HG02798 (cell line): Measurements from ENCODE around the gene ASB4.
"Not testable (repeated sequence)": the region's sequence is repeated elsewhere in the genome, so short reads cannot be mapped to it uniquely, and the experiment has no call there.

ENCODE experiments used
- ATAC-seq: cut with Tn5 transposase; IDR thresholded peaks from one replicate; pipeline ENCODE4 v1.9.1; 2021; ENCODE audit warnings: mild to moderate bottlenecking; ENCODE audit not compliant: unreplicated experiment, poor library complexity

ASB4 gene

DNA sequence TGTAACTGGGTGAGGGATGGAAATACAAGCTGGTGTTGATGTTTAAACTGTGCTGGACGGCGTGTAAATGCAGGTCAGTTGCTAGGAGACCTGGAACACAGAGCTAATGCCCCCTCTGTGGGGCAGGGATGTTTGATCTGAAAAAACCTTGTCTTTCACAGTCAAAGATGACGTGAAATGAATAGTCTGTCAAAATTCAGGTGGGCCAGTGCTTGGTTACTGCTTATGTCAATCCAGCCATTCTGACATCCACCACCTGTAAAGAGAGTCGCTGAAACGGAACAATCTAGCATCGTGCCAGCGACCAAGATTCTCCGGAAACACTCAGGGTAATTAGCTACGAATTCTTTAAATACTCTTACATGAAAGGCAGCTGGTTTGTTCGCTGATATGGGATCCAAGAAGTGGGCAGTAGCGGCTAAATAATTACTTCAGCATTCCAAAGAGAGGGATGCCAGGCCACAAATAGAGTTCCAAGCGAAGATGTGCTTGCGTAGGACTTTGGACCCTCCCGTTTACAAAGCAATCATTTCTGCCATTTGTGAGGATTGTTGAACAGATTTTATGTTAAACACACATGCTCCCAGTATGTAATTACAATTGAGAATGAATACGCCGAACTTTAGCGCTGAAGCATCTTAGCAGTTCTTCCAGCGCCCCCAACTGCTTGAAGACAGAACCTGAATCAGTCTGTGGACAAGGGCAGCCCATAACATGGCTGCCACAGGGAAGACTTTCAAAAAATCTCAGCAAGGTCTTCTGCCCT, 7.3 kb upstream of the ASB4 start:
- no peak for ATAC-seq

DNA sequence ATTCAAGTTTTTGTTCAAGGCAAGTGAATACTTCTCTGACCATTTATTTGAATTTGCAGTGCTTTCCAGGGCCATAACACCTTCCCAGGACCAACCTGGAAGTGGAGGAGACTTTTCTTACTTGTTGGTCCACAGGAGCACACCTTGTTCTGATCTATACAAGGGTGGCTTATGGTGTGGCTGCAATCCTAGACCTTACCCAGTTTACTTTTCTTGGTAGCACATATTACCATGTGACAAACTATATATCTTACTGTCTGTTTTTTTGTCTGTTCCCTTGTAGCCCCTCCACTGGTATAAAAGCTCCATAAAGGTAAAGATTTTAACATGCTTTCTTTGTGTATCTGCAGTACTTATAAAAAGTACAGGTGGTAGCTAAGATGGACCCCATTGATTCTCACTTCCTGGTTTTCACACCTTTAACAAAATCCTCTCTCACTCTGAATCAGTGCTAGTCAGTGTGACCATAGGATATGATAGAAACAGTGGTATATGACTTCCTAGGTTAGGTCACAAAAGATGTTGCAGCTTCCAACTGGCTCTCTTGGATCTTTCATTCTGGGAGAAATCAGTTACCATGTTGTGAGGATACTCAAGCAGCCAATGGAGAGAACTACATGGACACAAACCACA, 5.6 kb upstream of the ASB4 start:
- peak; percentile 61 for ATAC-seq

DNA sequence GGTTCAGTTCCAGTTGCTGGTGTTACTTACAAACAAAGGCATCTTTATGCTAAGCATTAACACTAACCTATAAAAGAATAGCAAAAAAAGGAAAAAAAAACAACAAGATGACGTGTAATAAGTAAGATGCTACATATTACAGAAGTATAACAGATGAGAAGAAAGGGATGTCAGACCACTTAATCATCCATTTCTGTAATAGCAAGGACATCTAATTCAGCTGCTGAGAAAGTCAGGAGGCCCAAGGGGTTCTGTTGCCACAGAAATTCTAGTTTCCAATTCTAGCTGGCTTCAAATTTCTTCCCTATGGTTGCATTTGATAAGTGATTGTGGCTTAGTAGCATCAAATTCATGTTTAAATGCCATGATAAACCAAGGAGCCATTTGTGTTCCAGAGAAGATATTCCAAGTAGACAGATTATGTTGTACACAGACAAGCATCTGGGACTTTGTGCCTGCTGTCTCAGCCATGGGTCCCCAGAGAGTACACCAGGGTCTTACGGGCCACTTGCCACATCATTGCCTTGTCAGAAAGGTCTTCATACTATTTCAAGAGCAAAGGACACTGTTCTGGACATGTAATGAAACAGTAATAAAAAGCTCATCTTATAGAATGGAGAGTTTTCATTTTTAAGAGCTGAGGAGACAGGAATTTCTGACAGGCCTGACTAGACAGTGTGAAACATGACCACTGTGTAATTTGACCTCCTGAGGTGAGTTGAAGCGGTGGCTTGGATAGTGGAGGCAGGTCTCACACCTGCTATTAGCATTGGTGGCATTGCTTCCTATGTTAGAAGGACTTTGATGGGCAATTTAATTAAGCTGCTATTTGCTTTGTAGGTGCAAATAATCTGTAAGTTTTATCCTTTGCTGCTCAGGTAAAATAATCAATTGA, 4.2 kb upstream of the ASB4 start:
- ATAC-seq = no peak

DNA sequence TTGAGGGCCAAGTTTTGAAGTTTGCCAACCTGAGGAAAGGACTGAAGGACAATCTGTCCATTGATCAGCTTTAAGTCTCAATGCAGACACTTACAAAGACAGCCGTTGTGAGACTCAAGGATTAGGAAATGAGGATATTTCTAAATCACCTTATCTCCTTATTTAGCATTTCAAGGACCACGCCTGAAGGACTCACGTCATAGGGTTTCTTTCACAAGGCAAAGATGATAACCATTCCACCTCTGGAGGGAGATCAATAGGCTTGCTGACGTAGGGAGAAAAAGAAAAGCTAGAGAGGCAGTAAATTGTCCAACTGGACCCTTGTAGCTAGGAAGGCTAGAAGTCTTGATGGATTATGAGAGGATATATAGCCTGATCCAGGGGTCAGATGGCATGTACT, 3.3 kb upstream of the ASB4 start:
- no peak for ATAC-seq

DNA sequence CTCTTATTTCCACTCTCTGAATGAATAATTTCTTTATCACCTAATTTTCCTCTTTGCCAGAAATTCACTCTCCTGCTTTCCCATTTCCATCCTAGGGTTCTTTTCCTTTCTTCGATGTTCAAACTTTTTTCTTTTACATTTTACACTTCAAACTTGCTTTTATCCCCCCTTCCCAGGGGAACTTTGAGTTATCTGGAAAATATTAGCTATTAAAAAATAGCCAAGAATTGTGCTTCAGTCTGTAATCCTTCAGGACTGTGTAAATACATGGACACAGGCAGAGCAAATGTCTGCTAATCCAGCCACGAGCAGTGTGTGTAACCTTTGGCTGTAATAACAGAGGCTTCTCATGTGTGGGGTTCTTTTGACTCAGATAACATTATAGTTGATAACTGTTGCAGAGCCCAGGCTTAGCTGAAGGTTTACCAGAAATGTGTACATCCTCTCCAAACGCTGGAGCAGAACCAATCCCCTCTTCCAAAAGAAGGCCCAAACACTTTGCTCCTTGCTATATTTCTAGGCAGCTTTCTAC, 4.6 kb downstream of the ASB4 start:
- no peak for ATAC-seq

DNA sequence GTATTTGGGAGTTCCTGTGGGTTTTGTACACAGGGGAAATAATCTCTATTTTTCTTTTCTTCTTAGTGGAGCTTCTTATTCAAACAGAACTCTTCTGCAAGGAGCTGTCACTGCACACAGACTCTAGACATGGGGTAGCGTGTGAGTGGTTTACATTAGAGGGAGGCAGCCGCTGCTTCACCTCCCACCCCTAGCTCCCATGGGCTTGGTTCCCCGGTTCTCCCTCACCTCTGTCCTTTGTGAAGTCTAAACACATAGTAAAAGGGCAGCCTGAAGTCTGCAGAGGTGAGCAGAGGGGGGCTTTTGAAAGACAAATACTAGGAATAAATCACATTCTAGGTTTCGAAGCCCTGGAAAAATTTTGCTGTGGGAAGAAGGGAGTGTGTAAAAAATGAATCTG, 5.5 kb downstream of the ASB4 start:
- ATAC-seq = no peak

DNA sequence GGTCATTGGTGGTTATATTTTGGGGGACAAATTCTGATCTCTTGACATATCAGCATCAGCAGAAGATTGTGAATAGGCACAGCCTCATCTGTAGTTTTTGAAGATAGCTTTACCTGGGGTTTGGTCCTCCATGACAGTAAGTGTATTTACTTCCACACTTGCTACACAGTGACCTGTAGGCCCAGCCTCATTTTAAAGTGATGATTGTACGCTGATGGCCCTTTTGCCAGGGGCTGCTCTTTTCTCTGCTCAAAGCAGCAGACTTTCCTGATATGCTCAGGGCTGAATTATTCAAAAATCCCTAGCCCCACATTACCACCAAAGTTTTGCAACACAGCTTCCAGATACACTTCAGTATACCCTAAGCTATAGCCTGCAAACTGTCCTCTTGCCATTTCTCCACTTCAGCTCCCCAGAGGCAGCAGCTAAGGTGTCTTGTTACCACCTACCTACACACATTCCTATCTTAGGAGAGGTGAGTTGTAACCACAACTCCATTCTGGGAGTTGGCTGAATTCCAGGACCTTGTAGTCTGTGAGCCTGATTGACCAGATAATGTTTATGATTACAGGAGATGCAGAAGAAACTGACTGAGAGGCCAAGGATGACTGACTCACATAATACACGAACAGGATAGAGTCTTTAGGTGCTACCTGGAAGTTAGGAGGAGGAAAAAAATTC, 6.0 kb downstream of the ASB4 start:
- ATAC-seq = no peak

DNA sequence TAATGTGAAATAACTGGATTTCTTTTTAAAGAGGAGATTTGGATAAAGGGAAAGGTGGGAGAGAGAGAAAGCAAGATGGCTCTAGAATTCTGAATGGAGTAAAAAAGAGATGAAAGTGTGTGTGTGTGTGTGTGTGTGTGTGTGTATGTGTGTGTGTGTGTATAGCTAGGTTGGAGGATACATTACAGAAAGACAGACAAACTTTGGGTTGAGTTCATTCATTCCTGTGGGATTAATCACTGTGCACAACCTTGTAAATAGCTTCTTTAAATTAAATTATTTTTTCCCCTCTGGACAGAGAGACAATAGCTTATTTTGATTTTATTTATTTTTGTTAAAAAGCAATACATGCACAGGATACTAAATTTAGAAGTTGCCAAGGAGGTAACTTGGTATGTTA, 7.5 kb downstream of the ASB4 start:
- no peak for ATAC-seq

DNA sequence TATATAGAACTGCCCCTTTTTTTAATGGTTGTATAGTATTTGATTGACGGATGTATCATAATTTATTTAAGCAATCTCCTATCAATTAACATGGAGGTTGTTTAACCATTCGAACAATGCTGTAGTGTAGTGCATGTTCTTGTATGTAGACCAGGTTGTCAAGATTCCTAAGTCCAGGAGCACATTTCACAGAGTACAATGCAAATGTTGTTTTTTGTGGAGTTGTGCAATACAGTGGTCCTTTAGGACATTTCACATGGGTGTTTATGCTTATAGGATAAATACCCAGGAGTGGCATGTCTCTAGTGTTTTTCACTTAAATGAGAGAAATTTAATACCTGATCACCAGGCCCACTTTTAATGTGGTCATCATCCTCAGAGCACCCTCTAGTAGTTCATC, 8.1 kb downstream of the ASB4 start:
- ATAC-seq = no peak

DNA sequence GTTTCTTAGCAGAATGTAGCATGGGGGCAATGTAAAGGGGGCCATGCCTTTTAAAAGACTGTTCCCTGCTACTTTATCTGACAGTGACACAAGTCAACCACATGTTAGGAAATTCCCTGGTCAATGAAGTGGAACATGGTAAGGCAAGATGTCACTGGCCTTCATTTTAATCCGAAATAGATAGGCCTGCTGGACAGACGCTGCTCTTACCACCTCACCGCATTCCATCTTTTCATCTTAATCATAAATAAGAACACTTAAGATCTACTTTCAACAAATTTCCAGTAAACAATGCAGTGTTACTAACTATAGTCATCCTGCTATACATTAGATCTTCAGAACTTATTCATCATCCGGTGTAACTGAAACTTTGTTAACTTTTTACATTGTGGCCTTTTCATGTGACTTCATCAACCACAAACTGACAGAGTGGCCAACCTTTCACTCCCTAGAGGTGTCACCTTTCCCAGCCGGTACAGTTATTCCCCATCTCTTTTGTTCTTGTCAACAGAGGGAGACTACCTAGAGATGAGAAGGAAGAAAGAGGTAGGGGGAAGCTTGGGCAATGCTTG, 15.6 kb downstream of the ASB4 start:
- ATAC-seq = peak; percentile 92

DNA sequence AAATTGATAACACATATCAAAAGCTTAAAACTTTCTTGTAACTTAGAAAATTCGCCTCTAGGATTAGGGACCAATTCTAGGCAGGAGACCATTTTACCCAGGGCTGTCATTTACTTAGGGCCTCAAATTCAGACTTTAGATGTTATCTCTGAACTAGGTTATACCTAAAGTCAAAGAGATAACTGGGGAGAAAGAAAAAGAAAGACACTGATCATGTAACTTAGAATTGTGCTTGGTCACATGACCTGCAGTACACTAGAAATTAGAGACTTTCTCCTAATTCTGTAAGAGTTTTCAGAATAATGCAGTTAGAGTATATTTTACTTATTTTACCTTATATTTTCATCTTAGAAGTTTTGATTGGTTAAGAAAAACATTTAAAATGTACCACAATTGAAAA, 16.7 kb downstream of the ASB4 start:
- ATAC-seq = no peak

DNA sequence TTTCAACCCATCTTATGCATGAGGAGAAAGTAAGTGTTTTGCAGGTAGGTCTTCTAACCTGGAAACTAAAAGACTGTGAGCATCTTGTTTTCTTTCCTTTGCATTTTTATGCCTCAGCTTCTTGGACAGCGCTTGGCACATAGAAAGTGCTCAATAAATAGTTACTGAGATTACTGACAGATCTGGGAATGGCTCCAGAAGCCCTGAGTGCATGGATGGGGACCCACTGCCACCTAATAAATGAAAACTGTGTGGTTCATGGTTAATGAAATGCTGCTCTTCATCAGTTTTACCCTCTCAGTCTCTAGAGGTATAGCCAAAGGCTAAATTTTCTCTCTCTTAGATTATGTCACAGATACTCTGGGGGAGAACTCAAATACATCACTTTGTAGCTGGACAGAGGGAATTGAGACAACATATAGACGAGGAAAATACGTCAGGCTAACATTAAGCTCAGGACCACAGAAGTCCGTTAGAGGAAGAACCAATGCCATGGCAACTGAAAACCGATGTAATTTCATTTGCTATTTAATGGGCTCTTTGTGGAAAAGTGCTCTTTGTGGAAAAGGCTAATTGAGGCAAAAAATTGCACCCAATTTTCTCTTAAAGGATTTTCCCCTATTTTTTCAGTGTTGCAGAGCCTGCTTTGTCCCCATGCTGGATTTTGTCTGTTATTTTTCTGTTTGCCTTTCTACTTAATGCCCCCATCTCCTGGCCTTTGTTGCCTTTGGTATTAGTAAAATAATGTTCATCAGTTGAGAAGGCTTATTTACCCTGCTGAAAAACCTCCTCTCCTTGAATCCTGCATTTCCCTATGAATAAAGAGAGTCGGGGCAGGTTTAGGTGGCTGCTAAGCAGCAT, 17.8 kb downstream of the ASB4 start:
- ATAC-seq = no peak

DNA sequence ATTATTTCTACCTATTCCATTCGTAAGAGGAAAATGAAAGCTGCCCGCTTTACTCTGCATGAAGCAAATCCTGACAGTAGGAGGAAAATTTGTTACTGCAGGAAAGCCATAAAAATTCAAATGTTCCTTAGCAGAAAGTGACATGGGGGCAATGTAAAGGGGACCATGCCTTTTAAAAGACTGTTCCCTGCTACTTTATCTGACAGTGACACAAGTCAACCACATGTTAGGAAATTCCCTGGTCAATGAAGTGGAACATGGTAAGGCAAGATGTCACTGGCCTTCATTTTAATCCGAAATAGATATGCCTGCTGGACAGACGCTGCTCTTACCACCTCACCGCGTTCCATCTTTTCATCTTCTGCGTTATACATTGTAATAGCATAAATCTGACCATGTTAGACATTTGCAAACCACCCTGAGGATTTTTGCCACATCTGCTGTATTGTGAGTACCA, 18.4 kb downstream of the ASB4 start:
- not testable (repeated sequence) for ATAC-seq

DNA sequence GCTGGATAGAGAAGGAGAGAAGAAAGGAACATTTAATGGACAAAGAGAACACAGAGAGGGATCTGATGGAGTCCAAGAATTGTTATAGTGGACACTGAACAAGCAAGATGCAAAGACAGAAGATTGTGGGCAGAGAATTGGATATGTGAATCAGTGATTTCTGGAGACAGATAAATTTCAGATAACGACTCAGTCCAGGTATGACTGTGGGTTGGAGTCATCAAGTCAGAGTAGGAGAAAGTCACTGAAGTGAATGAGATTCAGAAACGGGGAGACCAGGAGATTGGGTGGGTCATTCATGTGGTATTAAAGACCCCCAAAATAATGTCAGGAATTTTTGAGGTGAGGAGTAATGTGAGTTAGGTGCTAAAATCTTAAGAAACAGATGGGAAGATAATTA, 23.0 kb downstream of the ASB4 start:
- no peak for ATAC-seq

DNA sequence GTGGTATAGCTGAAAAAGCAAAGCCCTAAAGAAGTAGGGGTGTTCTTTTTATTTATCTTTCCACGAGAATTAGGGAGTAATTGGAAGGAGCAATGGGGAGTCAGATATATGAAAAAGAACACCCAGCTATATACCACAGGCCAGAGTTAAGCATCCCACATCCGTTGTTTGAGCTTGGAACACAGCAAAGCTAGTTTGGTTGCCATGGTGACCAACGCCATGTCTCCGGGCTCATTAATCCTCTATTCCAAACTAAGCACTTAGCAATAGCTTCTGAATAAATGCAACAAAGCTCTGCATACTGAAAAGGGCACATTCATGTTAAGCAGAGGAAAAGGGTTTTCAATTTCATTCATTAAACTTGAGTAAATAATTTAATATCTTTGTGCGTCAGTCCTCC, 23.5 kb downstream of the ASB4 start:
- ATAC-seq = no peak

DNA sequence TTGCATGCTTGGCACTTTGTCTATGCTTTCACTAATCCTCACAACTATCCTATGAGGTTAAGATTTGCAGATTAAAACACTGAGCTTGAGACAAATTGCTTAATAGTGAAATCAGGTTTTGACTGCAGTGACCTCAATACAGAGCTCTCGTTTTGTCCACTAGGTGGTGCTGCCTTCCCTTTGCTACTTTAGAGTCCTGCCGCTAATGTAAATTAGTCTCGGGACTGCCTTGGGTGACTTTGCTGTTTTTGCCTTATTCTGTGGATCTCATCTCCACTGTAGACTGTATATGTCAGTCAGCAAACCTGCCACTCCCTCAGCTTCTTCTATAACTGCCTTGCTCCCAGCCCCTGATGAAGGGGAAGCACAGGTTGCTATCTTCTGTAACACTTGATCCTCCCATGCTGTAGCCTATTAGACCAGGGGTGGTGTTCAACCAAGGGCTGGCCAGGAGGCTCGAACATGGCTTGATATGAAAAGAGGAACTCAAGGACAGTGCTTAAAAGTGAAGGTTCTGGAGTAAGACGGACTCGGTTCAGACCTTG, 26.0 kb downstream of the ASB4 start:
- peak; percentile 93 for ATAC-seq

DNA sequence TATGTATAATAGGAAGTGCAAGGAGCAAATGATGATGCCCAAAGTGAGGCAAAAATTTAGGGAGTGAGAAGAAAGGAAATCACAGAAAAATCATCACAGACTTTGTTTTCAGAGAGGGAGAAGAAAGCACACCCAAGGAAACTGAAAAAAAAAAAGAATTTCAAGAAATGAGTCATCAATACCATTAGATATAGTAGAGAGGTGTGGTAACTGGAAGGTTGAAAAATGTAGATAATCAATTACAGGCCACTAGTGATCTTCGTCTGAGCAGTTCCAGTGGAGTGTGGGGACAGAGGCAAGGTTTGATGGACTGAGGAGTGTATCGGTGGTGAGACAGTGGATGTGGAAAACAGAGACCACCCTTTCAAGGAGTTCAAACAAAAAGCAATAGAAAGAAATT, 31.7 kb downstream of the ASB4 start:
- peak; percentile 71 for ATAC-seq

DNA sequence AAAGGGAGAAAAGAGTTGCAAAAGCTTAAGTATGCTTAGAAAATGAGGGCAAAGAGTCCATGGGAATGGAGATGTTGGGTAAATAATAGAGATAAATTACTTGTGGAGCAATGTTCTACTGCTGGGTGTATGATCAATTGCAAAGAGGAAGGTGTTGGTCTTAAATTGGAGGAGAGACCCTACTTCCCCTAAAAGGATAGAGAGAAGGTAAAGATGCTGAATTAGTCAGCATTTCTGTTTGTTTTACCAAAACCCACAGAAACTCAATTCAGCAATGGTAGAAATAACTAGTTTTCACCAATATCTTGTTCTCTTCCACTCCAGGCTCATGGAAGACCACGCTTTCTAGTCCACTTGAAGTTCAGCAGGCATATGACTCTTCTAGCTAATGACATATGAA, 32.1 kb downstream of the ASB4 start:
- peak; percentile 28 for ATAC-seq

DNA sequence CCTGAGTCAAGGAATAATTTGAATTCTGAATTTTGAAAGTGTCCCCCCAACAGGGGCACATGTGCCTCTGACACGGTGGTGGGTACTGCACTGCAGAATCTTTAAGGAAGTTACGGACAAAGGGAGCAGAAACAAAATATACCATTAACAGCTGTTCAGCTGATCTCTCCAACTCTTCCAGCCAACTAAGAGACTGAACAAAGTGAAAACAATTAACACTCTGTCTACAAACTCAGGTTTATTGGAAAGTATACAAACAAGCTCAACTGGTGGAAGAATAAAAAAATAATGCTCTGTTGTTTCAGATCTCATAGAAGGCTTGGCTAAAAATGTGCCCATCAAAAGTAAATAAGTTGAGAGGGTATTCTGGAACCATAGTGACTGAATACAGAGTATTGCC, 34.4 kb downstream of the ASB4 start:
- ATAC-seq = no peak
